Stimulated activated CD4-positive, alpha-beta T cell treated with anti-CD3 and anti-CD28 coated beads, TNF-alpha, amount 100 ng/mL, for 48 hours (primary cell): ENCODE measurements around the gene CAPN8.

Experiments used
- DNase-seq, 3 donors: peaks; one replicate each; pipeline ENCODE4 v3.0.0-alpha.2; 2020; ENCODE audit warnings: low read depth in 3 of 3

The CAPN8 gene

GRCh38 chr1:223665592-223666312 is at the start of gene CAPN8:
Gene CAPN8 (minus strand): TSS chr1:223665701. CDS start chr1:223665646, 55 bp downstream.
- no peak for DNase-seq

GRCh38 chr1:223714849-223715603 is 49.5 kb upstream of the CAPN8 start:
- DNase-seq, result no peak

GRCh38 chr1:223714421-223714724 is 48.9 kb upstream of the CAPN8 start:
- DNase-seq, result no peak

- DNase-seq, result no peak
Measured at GRCh38 chr1:223713546-223714420, 48.3 kb upstream of the CAPN8 start.

DNA sequence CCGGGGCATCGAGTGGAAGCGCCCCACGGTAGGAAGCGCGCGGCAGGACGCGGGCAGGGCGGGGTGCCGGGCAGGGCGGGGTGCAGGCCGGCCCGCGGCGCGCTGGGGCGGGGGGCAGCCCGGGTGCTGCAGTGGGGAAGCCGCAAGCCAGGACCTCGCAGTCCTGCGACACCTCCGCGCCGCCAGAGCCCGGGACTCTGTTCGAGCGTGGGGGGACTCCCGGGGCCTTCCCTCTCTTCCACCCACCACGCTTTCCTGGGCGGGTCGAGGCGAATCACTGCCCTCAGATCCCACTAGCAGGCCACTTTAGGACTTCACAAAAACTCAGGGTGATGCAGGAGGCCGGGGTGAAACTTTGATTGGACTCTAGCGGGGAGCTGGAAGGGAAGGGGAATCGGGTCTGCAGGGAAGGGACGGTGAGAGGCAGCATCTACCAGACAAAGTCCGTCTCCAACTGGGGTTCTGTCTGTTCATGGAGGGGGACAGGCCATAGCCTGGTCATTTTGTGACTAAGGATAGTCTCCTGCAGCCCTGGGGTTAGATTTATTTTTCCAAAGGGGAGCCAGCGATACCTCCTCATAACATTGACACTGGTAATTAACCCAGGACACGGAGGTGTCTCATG is 47.5 kb upstream of the CAPN8 start:
- no peak for DNase-seq

GRCh38 chr1:223712194-223712849 is 46.8 kb upstream of the CAPN8 start, which contains the start of gene CAPN2:
Gene CAPN2 (plus strand): TSS chr1:223712539. CDS start chr1:223712641, 102 bp downstream.
- no peak for DNase-seq

DNA sequence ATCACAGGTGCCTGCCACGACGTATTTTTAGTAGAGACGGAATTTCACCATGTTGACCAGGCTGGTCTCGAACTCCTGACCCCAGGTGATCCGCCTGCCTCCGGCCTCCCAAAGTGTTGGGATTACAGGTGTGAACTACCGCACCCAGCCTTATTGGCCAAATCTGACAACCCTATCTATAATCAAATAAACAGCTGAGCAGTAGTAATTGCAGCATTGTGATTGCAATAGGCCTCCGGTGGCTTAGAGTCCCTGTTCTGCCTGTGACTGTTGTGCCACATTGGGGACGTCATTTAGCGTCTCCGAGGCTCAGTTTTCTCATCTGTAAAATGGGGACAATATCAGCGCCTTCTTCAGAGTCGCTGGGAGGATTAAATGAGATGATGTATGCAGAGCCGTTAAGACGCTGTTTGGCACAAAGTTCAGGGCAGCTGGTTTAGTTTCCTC is 46.3 kb upstream of the CAPN8 start:
- DNase-seq, result no peak

DNA sequence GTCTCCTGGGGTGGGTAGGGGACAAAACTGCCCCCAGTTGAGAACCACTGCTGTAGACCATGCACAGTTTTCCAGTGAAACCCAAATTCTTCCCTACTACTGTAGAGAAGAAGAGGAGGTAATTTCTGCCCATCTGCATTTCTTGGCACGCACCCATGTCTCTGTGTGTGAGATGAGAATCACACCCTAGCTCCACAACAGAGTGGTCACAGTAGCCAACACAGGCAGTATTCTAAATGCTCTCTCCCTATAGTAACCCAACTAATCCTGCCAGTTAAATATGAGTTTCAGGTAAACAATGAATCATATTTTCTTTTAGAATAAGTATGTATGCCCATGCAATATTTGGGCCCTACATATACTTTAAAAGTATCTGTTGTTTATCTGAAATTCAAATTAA is 45.7 kb upstream of the CAPN8 start:
- DNase-seq, result no peak

- DNase-seq, result no peak
Measured at GRCh38 chr1:223710179-223711133, 45.0 kb upstream of the CAPN8 start.

- no peak for DNase-seq
Measured at GRCh38 chr1:223709598-223709997, 44.1 kb upstream of the CAPN8 start.

- DNase-seq, result no peak
Measured at GRCh38 chr1:223708651-223709268, 43.3 kb upstream of the CAPN8 start.

GRCh38 chr1:223708001-223708359 is 42.5 kb upstream of the CAPN8 start:
- no peak for DNase-seq

DNA sequence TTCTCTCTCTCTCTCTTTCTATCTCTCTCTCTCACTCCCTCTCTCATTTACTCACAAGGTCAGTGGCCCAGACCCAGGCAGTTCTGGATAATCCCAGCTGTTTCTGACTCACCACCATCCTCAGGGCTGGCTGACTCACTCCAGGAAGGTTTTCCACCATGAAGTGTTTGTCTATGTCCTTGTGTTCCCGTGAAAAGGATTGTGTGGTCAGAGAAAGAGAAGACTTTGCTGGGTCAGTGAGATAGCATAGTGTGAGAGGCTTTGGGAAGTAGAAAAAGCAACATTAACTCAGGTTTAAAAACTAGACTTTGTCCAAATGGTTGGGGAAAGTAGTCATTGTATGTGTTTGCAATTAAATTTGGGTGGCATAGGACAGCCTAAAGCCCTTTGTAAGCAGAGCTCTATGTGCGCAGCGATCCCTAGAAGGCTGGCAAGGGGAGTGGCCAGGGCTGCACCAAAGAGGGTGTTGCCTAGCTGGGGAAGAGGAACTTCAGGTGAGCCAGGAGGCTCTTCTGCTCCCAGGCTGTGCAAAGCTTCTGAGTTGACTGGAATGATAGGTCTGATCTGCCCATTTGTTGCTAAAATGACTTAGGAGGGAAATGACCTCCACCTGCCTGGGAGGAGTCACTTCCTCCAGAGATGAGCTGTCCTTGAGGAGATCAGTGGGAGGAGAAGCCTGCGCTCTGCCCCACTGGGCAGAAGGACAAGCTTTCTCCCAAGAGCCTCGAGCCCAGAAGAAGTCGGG is 41.9 kb upstream of the CAPN8 start:
- DNase-seq, result no peak

- DNase-seq, result no peak
Measured at GRCh38 chr1:223706077-223706973, 40.8 kb upstream of the CAPN8 start.

DNA sequence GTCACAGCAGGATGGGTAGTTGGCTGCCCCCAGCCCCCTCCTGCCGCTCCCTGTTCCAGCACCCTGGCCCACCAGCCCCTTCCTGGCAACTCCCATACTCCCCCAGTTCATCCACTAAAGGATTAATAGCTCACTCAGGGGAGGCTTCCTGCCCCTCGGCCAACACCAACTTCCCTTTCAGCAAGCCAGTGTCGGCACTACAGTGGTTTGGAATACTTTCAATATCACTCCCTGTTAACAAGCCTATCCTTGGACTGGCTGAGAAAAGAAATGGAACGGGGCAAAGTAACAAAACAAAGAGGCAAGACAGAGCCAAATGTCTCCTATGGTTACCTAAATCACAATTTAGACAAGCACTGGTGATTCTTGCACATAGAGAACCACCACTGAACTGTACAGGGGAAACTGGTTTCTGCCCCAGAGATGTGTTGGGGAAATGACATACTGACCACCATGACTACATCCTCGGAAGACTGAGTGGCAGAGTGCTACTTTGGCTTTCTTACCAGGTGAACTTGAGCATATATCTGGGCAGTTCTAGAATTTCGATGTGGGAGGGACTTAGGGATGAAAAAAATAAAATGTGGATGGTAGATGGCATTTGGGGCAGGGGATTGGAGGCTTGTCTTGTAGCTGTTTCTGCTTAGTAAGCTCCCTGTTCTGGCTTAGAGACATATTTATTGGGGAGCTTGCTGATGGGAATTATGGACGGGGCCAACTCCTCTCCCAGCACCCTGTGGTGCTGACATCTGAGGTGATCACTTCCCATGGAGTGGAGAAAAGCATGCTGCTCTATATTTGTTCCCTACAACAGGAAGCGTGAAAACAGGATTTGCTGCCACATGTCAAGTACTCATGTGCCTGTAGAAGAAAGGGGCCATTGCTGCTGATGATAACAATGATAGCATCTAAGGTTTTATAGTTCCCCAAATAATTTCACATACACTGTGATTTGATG is 39.7 kb upstream of the CAPN8 start:
- DNase-seq, result no peak

- DNase-seq, result no peak
Measured at GRCh38 chr1:223703668-223704013, 38.1 kb upstream of the CAPN8 start.
